ENCODE results near the gene COQ8A. TPM values are rescaled to one million over a fixed set of nuclear protein-coding genes. Genes with fewer than 3 reads are reported as not detected.

COQ8A gene
- total RNA-seq, 2 donors from 2014 or later: 116 to 134 TPM

DNA sequence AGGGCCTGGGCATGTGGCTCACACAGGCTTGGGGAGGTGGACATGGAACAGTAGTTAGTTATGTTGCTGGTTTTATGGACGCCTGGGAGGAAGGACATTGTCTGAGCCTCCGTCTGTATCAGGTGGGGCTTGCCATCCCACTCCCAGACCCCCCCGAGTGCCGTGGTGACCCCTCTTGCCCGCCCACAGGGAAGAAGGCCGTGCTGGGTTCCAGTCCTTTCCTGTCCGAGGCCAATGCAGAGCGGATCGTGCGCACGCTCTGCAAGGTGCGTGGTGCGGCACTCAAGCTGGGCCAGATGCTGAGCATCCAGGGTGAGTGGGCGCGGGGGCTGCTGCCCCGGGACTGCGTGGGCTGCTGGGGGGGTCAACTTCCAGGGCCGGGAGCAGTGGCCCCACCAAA lies 41.7 kb downstream of the COQ8A start:
- intact Hi-C loops (cut with DNase I): no loop called here

DNA sequence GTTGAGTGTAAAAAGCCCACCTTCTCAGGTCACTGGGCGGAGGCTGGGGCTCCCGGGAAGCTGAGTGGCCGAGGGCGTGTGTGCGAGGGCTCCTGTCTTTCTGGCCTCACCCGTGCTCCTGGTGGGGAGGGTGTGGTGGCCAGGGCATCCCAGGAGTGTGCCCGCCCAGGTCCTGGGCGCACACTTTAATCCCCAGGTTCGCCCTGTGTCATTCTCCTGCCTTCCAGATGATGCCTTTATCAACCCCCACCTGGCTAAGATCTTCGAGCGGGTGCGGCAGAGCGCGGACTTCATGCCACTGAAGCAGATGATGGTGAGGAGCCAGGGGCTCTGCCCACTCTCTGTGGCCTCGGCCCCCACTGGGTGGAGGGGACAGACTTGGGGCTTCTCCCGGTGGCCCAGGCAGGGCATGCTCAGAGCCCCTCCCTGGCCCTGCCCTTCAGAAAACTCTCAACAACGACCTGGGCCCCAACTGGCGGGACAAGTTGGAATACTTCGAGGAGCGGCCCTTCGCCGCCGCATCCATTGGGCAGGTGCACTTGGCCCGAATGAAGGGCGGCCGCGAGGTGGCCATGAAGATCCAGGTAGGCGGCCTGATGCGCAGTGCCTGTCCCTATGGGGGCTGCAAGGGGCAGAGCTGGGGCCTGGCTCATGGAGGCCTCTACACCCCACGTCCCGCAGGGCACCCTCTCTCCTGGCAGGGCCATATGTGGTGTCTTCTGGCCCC lies 42.5 kb downstream of the COQ8A start:
- Histone ChIP-seq H3K36me3 (replicated peaks in 1 of 2; ENCODE audit: insufficient read depth in 1 of 2, low read depth in 2 of 2) (peaks cover 22 to 26% of the 10 kb centered on the region in 2 donors), H3K4me3 (no peak overlapping the region), H3K9me3 (no peaks in the 10 kb centered on the region), H3K27me3 (no peaks in the 10 kb centered on the region), H3K27ac (peak overlapping the region in 1 of 4 donors; percentile 14), H3K4me1 (peaks cover 23% of the 10 kb centered on the region)
- WGBS, 2 donors: 92 to 95% methylated on average over 9 to 22 of the region's 31 CpGs
- ATAC-seq (no peak), DNase-seq (no peak)
- TF ChIP-seq, protein P1, sequence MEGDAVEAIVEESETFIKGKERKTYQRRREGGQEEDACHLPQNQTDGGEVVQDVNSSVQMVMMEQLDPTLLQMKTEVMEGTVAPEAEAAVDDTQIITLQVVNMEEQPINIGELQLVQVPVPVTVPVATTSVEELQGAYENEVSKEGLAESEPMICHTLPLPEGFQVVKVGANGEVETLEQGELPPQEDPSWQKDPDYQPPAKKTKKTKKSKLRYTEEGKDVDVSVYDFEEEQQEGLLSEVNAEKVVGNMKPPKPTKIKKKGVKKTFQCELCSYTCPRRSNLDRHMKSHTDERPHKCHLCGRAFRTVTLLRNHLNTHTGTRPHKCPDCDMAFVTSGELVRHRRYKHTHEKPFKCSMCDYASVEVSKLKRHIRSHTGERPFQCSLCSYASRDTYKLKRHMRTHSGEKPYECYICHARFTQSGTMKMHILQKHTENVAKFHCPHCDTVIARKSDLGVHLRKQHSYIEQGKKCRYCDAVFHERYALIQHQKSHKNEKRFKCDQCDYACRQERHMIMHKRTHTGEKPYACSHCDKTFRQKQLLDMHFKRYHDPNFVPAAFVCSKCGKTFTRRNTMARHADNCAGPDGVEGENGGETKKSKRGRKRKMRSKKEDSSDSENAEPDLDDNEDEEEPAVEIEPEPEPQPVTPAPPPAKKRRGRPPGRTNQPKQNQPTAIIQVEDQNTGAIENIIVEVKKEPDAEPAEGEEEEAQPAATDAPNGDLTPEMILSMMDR (IDR thresholded peaks at IDR 0.05): no peak
- TF ChIP-seq POLR2A (IDR thresholded peaks at IDR 0.05): no peak
- intact Hi-C loops (cut with DNase I): no loop called here

More for the DNA sequence above, 41.7 kb downstream of the COQ8A start:
- no peaks in the 10 kb centered on the region for H3K9me3 ChIP-seq
- H3K27ac ChIP-seq: no peak overlapping the region
- no peak overlapping the region for H3K4me3 ChIP-seq
- H3K36me3 ChIP-seq (replicated peaks in 1 of 2; ENCODE audit: insufficient read depth in 1 of 2, low read depth in 2 of 2): peaks cover 22 to 30% of the 10 kb centered on the region in 2 donors
- WGBS, 2 donors: 88 to 94% methylated on average over 7 to 18 of the region's 18 CpGs
- peaks cover 23% of the 10 kb centered on the region for H3K4me1 ChIP-seq
- no peak for TF ChIP-seq POLR2A (IDR thresholded peaks at IDR 0.05)
- TF ChIP-seq, protein P1 (IDR thresholded peaks at IDR 0.05): no peak
- no peaks in the 10 kb centered on the region for H3K27me3 ChIP-seq
- DNase-seq (no peak), ATAC-seq (no peak)

DNA sequence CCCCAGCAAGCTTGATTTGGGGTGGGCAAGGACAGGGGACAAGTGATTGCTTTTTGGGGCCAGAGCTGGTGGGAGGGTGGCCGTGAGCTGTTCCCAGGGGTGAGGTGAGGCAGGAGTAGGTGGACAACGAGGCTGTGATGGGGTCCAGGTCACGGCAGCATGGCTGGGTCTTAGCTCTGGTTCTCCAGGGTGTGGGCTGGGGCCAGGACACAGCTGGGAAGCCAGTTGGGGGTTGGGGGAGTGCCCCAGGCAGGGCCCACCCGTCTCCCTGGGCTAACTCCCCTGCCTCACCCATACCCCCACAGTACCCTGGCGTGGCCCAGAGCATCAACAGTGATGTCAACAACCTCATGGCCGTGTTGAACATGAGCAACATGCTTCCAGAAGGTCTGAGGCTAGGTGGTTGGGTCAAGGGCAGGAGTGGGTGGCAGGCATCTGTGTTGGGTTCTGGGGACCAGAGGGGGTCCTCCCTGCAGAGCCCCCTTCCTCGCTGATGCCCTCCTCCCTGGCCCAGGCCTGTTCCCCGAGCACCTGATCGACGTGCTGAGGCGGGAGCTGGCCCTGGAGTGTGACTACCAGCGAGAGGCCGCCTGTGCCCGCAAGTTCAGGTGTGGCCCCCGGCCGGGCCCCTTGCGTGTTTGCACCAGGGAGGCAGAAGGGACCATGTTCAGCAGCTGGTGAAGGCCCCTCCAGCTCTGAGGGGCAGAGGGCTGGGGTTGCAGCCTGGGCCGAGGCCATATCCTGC lies 43.3 kb downstream of the COQ8A start:
- H3K27ac ChIP-seq: peak overlapping the region in 1 of 4 donors; percentile 14
- 96% methylated on average over 13 to 18 of the region's 18 CpGs for WGBS, 2 donors
- TF ChIP-seq POLR2A (IDR thresholded peaks at IDR 0.05): no peak
- TF ChIP-seq, protein P1 (IDR thresholded peaks at IDR 0.05): no peak
- no peaks in the 10 kb centered on the region for H3K27me3 ChIP-seq
- no peak overlapping the region for H3K4me3 ChIP-seq
- no peaks in the 10 kb centered on the region for H3K9me3 ChIP-seq
- H3K36me3 ChIP-seq (replicated peaks in 1 of 2; ENCODE audit: insufficient read depth in 1 of 2, low read depth in 2 of 2): peaks cover 21 to 22% of the 10 kb centered on the region in 2 donors
- no peak for DNase-seq
- ATAC-seq: no peak
- intact Hi-C loops (cut with DNase I): no loop called here
- H3K4me1 ChIP-seq: peaks cover 31% of the 10 kb centered on the region

DNA sequence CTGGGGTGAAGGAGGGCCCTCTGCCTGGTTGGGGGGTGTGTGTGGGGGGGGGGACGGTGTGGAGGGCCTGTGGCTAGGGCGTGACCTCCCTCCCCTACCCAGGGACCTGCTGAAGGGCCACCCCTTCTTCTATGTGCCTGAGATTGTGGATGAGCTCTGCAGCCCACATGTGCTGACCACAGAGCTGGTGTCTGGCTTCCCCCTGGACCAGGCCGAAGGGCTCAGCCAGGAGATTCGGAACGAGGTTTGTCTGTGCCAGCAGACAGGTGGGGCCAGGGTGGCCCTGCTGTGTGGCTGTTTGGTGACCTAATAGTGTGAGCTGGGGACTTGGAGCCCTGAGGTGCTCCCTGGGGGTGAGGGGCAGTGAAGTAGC lies 43.9 kb downstream of the COQ8A start:
- intact Hi-C loops (cut with DNase I): no loop called here
- Histone ChIP-seq H3K36me3 (replicated peaks in 1 of 2; ENCODE audit: insufficient read depth in 1 of 2, low read depth in 2 of 2) (peaks cover 17 to 22% of the 10 kb centered on the region in 2 donors), H3K9me3 (no peaks in the 10 kb centered on the region), H3K27ac (peak overlapping the region in 1 of 4 donors; percentile 14), H3K4me3 (no peak overlapping the region), H3K4me1 (peaks cover 36% of the 10 kb centered on the region), H3K27me3 (no peaks in the 10 kb centered on the region)
- ATAC-seq (no peak), DNase-seq (no peak)
- WGBS, 2 donors: 81 to 90% methylated on average over 3 to 5 of the region's 5 CpGs
- TF ChIP-seq POLR2A (IDR thresholded peaks at IDR 0.05): no peak
- TF ChIP-seq, protein P1 (IDR thresholded peaks at IDR 0.05): no peak
